GM19099 (cell line): ENCODE data around the gene RUBCN.
A peak's percentile ranks its signal among the peaks of the same experiment; 100 is the strongest.

Source experiments
- POLR2A ChIP-seq: IDR thresholded peaks from 3 replicates; pipeline ENCODE4 v1.6.1; 2011; ENCODE audit warnings: low read depth; ENCODE audit not compliant: insufficient read length; ENCODE audit errors: extremely low read depth

The RUBCN gene

GRCh38 chr3:197736491-197737318, at the start of gene RUBCN:
Gene RUBCN, minus strand, starts transcription at chr3:197736904. Its CDS starts 185 bp downstream, at chr3:197736719.
- TF ChIP-seq POLR2A: peak; percentile 76

GRCh38 chr3:197784019-197784585, 47.4 kb upstream of the RUBCN start:
- no peak for TF ChIP-seq POLR2A

- no peak for TF ChIP-seq POLR2A
Measured at GRCh38 chr3:197782230-197782629, 45.5 kb upstream of the RUBCN start.

- TF ChIP-seq POLR2A: no peak
Measured at GRCh38 chr3:197775317-197775716, 38.6 kb upstream of the RUBCN start.

GRCh38 chr3:197761784-197762183, 25.1 kb upstream of the RUBCN start:
- no peak for TF ChIP-seq POLR2A

GRCh38 chr3:197758512-197758911, 21.8 kb upstream of the RUBCN start:
- TF ChIP-seq POLR2A: no peak

- no peak for TF ChIP-seq POLR2A
Measured at GRCh38 chr3:197756704-197757103, 20.0 kb upstream of the RUBCN start.

- no peak for TF ChIP-seq POLR2A
Measured at GRCh38 chr3:197753263-197753662, 16.6 kb upstream of the RUBCN start.

GRCh38 chr3:197752107-197752506, 15.4 kb upstream of the RUBCN start:
- TF ChIP-seq POLR2A: no peak

GRCh38 chr3:197750858-197751737, 14.4 kb upstream of the RUBCN start:
- TF ChIP-seq POLR2A: no peak

- peak; percentile 43 for TF ChIP-seq POLR2A
Measured at GRCh38 chr3:197750396-197750831, 13.7 kb upstream of the RUBCN start.

GRCh38 chr3:197749601-197750395, 13.1 kb upstream of the RUBCN start, which contains the start of gene FYTTD1:
Gene FYTTD1, plus strand, starts transcription at chr3:197749883. Its CDS starts 89 bp downstream, at chr3:197749972.
- TF ChIP-seq POLR2A: peak; percentile 73

GRCh38 chr3:197749315-197749600, 12.6 kb upstream of the RUBCN start:
- no peak for TF ChIP-seq POLR2A

GRCh38 chr3:197748597-197749314, 12.1 kb upstream of the RUBCN start:
- TF ChIP-seq POLR2A: no peak
